KOPT-K1 (cell line): ENCODE measurements around the gene COL23A1.
"Not testable (repeated sequence)": the region's sequence is repeated elsewhere in the genome, so short reads cannot be mapped to it uniquely, and the experiment has no call there.

Source experiments
- H3K27ac ChIP-seq: fragments of 200-600 bp; sonication (generic); 2 replicates; pipeline ENCODE4 v1.5.1; 2016; ENCODE audit warnings: antibody characterized with exemption, mild to moderate bottlenecking, low read depth, low read length; ENCODE audit not compliant: poor library complexity, severe bottlenecking
- H3K36me3 ChIP-seq: fragments of 200-600 bp; sonication (generic); 2 replicates; pipeline ENCODE4 v1.5.1; 2017; ENCODE audit warnings: antibody characterized with exemption, mild to moderate bottlenecking, low read length, moderate library complexity; ENCODE audit not compliant: insufficient read depth
- H3K9me3 ChIP-seq: fragments of 200-600 bp; sonication (generic); 2 replicates; pipeline ENCODE4 v1.5.1; 2017; ENCODE audit warnings: antibody characterized with exemption, low read length, mild to moderate bottlenecking; ENCODE audit not compliant: insufficient read depth, poor library complexity, severe bottlenecking

Gene COL23A1

DNA sequence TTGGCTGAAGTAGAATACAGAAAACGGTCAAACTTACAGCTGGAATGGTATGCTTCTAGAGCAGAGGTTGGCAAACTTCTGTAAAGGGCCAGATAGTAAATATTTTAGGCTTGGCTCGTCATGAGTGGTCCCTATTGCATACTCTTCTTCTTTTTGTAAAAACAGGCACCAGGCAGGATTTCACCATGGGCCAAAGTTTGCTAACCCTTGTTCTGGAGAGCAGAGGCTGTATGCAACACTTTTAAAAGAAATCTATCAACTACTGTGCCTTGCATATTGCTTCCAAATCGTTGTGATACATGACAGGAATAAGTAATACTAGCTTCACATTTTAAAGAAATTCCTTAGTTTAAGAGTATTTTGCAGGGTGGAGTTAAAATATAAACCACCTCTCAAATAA, 15.6 kb upstream of the COL23A1 start:
- H3K27ac ChIP-seq: no peak overlapping the region
- H3K9me3 ChIP-seq: no peaks in the 10 kb centered on the region
- peaks cover 95% of the 10 kb centered on the region for H3K36me3 ChIP-seq

DNA sequence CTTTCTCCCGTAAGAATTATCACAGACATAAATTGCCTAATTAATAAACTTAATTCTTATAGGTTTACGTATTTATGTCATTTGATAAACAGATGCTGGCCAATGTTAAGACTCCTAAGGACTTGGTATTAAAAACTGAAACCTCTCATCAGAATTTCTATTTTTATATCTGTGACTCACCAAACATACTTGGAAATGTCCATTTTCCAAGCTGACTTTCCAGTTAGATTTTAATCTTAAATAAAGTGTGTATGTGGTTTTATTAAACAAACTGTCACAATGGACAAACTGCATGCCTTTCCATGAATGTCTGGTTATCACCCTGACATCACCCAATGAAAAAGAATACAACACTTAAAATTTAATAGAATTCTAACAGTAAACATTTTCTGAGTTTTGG, 12.6 kb upstream of the COL23A1 start:
- H3K36me3 ChIP-seq: peaks cover 94% of the 10 kb centered on the region
- peaks cover 13% of the 10 kb centered on the region for H3K9me3 ChIP-seq
- no peak overlapping the region for H3K27ac ChIP-seq

- Histone ChIP-seq H3K27ac (no peak overlapping the region), H3K36me3 (peaks cover 52% of the 10 kb centered on the region), H3K9me3 (peaks cover 61% of the 10 kb centered on the region)
These were observed 5.6 kb upstream of the COL23A1 start for GRCh38 chr5:178595750-178596149.

GRCh38 chr5:178595150-178595549, 5.0 kb upstream of the COL23A1 start:
- Histone ChIP-seq H3K36me3 (peaks cover 46% of the 10 kb centered on the region), H3K27ac (no peak overlapping the region), H3K9me3 (peaks cover 62% of the 10 kb centered on the region)

GRCh38 chr5:178590924-178591423, 781 bp upstream of the COL23A1 start:
- H3K27ac ChIP-seq: no peak overlapping the region
- peaks cover 13% of the 10 kb centered on the region; the same call in 1 of the 2 replicates for H3K36me3 ChIP-seq
- H3K9me3 ChIP-seq: peaks cover 38% of the 10 kb centered on the region

GRCh38 chr5:178589180-178590140, 733 bp downstream of the COL23A1 start:
- no peak overlapping the region for H3K27ac ChIP-seq
- H3K36me3 ChIP-seq: peaks cover 2% of the 10 kb centered on the region; the same call in 1 of the 2 replicates
- H3K9me3 ChIP-seq: peaks cover 29% of the 10 kb centered on the region

DNA sequence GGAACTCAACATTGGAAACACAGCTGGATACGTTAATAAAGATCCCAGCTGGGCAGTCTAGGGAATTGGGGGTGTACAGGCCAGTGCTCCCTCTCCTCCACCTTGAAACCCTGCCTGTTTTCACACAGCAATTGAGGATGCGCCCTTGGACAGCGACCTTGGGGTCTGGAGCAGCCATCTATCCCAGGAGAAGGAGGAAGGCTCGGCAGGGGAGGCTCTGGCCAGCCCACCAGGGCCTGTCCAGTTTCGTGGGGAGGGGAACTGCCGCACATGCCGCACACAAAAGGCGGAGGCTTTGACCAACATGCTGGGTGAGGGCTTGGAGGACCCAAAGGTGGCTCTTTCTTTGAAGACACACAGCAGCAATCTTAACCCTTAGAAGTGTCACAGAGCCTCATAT, 1.4 kb downstream of the COL23A1 start:
- Histone ChIP-seq H3K27ac (no peak overlapping the region), H3K36me3 (no peaks in the 10 kb centered on the region; the same call in 1 of the 2 replicates), H3K9me3 (peaks cover 22% of the 10 kb centered on the region)

DNA sequence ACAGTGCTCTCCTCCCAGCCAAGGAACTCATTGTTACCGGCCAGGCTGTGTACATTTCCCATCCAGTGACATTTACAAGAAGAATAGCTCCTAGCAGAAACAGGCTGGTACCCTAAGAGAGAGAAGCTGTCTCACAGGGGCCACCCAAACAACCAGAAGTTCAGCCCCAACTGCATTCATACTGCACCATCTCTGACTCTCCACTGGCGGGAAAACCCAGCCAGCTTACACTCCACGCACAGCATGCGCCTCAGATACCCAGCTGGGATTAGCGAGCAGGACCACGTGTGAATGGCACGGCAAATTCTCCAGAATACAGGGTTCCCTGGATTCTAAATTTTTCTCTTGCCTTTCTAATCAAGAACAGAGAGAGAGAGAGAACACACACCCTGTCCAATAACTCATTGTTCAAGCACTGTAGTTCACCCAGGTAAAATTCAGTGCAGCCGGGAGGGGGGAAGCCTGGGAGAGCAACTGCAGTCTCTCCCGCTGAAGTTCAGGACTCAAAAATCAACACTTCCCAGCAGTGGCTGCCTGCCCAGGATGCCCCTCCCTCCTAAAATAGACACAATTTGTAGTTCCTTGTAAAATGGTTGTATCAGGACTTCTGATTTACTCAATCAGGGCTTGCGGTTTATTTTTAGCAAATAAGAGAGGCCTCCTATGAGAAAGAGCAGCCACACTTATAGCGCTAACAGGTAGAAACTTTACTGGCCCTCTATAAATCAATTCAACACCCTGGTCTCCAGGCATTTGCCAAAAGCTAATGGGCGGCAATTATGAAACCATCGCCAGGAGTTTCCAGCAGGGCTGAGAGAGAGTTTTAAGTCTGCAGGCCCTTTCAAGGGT, 2.2 kb downstream of the COL23A1 start:
- no peaks in the 10 kb centered on the region; the same call in 1 of the 2 replicates for H3K36me3 ChIP-seq
- peaks cover 22% of the 10 kb centered on the region for H3K9me3 ChIP-seq
- H3K27ac ChIP-seq: no peak overlapping the region

GRCh38 chr5:178586396-178586795, 3.8 kb downstream of the COL23A1 start:
- Histone ChIP-seq H3K36me3 (no peaks in the 10 kb centered on the region; the same call in 1 of the 2 replicates), H3K27ac (no peak overlapping the region), H3K9me3 (peaks cover 17% of the 10 kb centered on the region)

DNA sequence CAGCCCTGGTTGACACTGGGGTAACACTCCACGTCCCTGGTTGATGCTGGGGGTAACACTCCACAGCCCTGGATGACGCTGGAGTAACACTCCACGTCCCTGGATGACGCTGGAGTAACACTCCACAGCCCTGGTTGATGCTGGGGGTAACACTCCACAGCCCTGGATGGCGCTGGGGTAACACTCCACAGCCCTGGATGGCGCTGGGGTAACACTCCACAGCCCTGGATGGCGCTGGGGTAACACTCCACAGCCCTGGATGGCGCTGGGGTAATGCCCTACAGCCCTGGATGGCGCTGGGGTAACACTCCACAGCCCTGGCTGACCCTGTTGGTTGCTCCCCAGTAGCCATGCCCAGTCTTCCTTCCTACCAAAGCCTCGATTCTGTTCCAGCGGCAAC, 4.8 kb downstream of the COL23A1 start:
- H3K27ac ChIP-seq, H3K36me3 ChIP-seq: not testable (repeated sequence)
- peaks cover 10% of the 10 kb centered on the region for H3K9me3 ChIP-seq

DNA sequence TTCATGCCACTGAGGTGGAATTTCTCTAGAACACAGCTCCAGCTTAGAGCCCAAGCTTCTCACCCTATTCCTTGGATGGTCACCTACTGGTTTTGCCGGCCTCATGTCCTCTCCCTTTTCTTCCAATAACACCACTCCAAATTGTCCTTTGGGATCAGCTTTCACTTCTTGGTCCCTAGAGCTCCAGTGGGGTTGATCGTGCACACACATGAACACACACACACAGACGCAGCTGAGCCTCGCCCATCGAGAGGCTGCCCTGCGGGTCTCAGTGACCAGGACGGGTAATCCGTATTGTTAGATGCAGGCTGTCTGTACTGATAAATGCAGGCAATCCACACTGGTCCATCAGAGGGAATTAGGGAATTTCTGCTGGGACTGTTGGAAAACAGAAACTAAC, 6.9 kb downstream of the COL23A1 start:
- no peak overlapping the region for H3K27ac ChIP-seq
- H3K36me3 ChIP-seq: no peaks in the 10 kb centered on the region
- peaks cover 6% of the 10 kb centered on the region for H3K9me3 ChIP-seq

DNA sequence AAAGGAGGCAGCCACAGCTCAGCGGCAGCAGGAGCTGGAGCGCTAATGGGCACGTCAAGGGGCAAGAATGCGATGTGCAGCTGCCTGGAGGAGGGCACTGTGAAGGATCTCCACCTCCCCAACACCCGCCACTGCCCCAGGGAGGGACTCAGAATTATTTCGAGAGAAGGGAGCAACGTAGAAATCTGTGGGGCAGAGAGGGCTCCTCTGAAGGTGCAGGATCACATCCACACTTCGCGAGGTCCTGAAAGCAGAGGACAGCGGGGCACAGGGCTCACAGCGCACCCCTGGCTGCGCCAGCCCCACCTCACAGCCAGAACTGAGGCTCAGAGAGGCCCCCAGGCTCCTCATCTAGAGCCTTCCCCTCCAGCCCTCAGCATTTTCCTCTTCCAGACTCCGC, 7.9 kb downstream of the COL23A1 start:
- peaks cover 6% of the 10 kb centered on the region for H3K9me3 ChIP-seq
- no peaks in the 10 kb centered on the region for H3K36me3 ChIP-seq
- no peak overlapping the region for H3K27ac ChIP-seq

DNA sequence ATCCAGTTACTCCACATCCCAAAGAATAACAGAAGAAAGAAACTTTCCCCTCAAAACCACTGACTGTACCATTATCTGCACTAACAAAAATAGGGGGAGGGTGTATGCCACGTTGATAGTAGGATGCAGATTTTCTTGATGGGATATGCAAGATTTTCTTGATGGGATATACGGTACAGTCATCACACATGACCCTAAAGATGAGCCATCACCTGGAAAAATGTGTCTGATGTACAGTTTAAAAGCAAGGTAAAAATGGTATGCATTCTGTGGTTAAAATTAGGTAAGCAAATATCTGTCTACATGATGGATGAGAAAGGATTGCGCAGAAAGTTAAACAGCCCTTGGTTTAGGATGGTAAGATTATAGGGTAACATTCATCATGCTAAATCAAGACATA, 8.6 kb downstream of the COL23A1 start:
- H3K9me3 ChIP-seq: peaks cover 6% of the 10 kb centered on the region
- H3K27ac ChIP-seq: no peak overlapping the region
- no peaks in the 10 kb centered on the region for H3K36me3 ChIP-seq

DNA sequence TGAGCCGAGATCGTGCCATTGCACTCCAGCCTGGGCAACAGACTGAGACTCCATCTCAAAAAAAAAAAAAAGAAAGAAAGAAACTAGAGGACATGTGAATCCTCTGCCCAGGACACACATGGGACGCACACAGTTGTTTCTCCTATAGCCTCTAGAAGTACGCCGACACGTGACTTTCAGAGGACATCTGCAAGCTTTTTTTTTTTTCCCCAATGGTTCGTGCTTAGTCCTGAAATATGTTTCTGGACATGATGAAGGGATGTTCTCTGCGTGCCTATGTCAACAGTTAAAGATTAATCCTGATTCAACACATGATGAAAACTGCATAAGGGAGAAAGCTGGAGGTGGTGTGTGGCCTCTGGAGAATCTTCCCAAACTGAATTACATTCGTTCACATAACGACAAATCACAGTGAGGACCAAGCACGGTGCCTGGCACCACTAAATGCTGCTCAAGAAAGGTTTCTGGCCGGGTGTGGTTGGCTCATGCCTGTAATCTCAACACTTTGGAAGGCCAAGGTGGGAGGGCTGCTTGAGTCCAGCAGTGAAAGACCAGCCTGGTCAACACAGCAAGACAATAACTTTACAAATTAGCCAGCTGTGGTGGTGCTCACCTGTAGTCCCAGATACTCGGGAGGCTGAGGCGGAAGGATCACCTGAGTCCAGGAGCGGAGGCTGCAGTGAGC, 9.8 kb downstream of the COL23A1 start:
- peaks cover 3% of the 10 kb centered on the region for H3K9me3 ChIP-seq
- H3K27ac ChIP-seq: no peak overlapping the region
- no peaks in the 10 kb centered on the region for H3K36me3 ChIP-seq
